H9 (cell line): Measurements from ENCODE around the gene NDUFA11. TPM values are rescaled to one million over a fixed set of nuclear protein-coding genes. Genes with fewer than 3 reads are reported as not detected.

Source experiments
- DNase-seq: peaks from one replicate; pipeline ENCODE4 v3.0.0-alpha.2; 2017
- H2AFZ ChIP-seq: one replicate; pipeline ENCODE4 v1.6.1; 2013; ENCODE audit warnings: mild to moderate bottlenecking, low read length, control low read depth, moderate library complexity
- H2AK5ac ChIP-seq: 2 replicates; pipeline ENCODE4 v1.6.1; 2013; ENCODE audit warnings: low read length, control low read depth, mixed read lengths; ENCODE audit not compliant: insufficient read length
- H2BK120ac ChIP-seq: one replicate; pipeline ENCODE4 v1.6.1; 2013; ENCODE audit warnings: low read depth, mild to moderate bottlenecking, low read length, control low read depth, inconsistent platforms; ENCODE audit not compliant: poor library complexity, severe bottlenecking
- H2BK12ac ChIP-seq: 2 replicates; pipeline ENCODE4 v1.6.1; 2013; ENCODE audit warnings: low read length, control low read depth, mixed read lengths, low read depth; ENCODE audit not compliant: insufficient read length
- H2BK15ac ChIP-seq: 2 replicates; pipeline ENCODE4 v1.6.1; 2013; ENCODE audit warnings: low read depth, low read length, control low read depth
- H2BK20ac ChIP-seq: one replicate; pipeline ENCODE4 v1.6.1; 2013; ENCODE audit warnings: low read depth, mild to moderate bottlenecking, low read length, control low read depth, inconsistent platforms; ENCODE audit not compliant: poor library complexity, severe bottlenecking
- H2BK5ac ChIP-seq: 2 replicates; pipeline ENCODE4 v1.6.1; 2013; ENCODE audit warnings: low read length, control low read depth, mixed read lengths; ENCODE audit not compliant: insufficient read length
- H3K14ac ChIP-seq: 2 replicates; pipeline ENCODE4 v1.6.1; 2013; ENCODE audit warnings: low read length, control low read depth; ENCODE audit not compliant: insufficient read depth
- H3K18ac ChIP-seq: 2 replicates; pipeline ENCODE4 v1.6.1; 2013; ENCODE audit warnings: low read depth, mild to moderate bottlenecking, mixed read lengths, low read length, control low read depth; ENCODE audit not compliant: insufficient read length
- H3K23ac ChIP-seq: 2 replicates; pipeline ENCODE4 v1.6.1; 2013; ENCODE audit warnings: low read length, control low read depth, mixed read lengths, low read depth; ENCODE audit not compliant: insufficient read length
- H3K23me2 ChIP-seq: 2 replicates; pipeline ENCODE4 v1.6.1; 2013; ENCODE audit warnings: low read depth, mild to moderate bottlenecking, mixed read lengths, low read length, control low read depth; ENCODE audit not compliant: insufficient read length, poor library complexity, severe bottlenecking
- H3K27ac ChIP-seq: 2 replicates; pipeline ENCODE4 v1.5.1; 2013; ENCODE audit warnings: low read length, control low read depth, mixed read lengths, low read depth; ENCODE audit not compliant: insufficient read length
- H3K27me3 ChIP-seq: 2 replicates; pipeline ENCODE4 v1.6.1; 2013; ENCODE audit warnings: low read length, control low read depth, inconsistent platforms; ENCODE audit not compliant: insufficient read depth
- H3K4ac ChIP-seq: 2 replicates; pipeline ENCODE4 v1.6.1; 2013; ENCODE audit warnings: low read depth, mild to moderate bottlenecking, control low read depth, inconsistent platforms, low read length, moderate library complexity
- H3K4me1 ChIP-seq: 2 replicates; pipeline ENCODE4 v1.6.1; 2013; ENCODE audit warnings: low read length, control low read depth, inconsistent platforms; ENCODE audit not compliant: insufficient read depth
- H3K4me2 ChIP-seq: 2 replicates; pipeline ENCODE4 v1.6.1; 2013; ENCODE audit warnings: low read length, control low read depth, mixed read lengths; ENCODE audit not compliant: insufficient read length, insufficient read depth
- H3K56ac ChIP-seq: 2 replicates; pipeline ENCODE4 v1.6.1; 2013; ENCODE audit warnings: low read depth, mild to moderate bottlenecking, mixed read lengths, low read length, control low read depth; ENCODE audit not compliant: insufficient read length
- H3K79me1 ChIP-seq: 2 replicates; pipeline ENCODE4 v1.6.1; 2013; ENCODE audit warnings: low read depth, mild to moderate bottlenecking, moderate library complexity, low read length, control low read depth, inconsistent platforms; ENCODE audit not compliant: insufficient read depth, poor library complexity, severe bottlenecking
- H3K79me2 ChIP-seq: 2 replicates; pipeline ENCODE4 v1.6.1; 2013; ENCODE audit warnings: low read length, control low read depth, inconsistent platforms; ENCODE audit not compliant: insufficient read depth
- H3K9ac ChIP-seq: 2 replicates; pipeline ENCODE4 v1.6.1; 2013; ENCODE audit warnings: low read length, control low read depth, mixed read lengths; ENCODE audit not compliant: insufficient read length; ENCODE audit errors: extremely low read depth
- H3K9me3 ChIP-seq: one replicate; pipeline ENCODE4 v1.6.1; 2013; ENCODE audit warnings: low read depth, low read length, inconsistent platforms; ENCODE audit not compliant: control insufficient read depth
- H3T11ph ChIP-seq: one replicate; pipeline ENCODE4 v1.6.1; 2013; ENCODE audit warnings: mild to moderate bottlenecking, low read length, control low read depth, inconsistent platforms
- H4K20me1 ChIP-seq: one replicate; pipeline ENCODE4 v1.6.1; 2013; ENCODE audit not compliant: control insufficient read depth, insufficient read length, insufficient read depth
- H4K5ac ChIP-seq: 2 replicates; pipeline ENCODE4 v1.6.1; 2013; ENCODE audit warnings: low read depth, mild to moderate bottlenecking, mixed read lengths, low read length, control low read depth; ENCODE audit not compliant: insufficient read length
- H4K8ac ChIP-seq: replicated peaks from 2 replicates; pipeline ENCODE4 v1.6.1; 2013; ENCODE audit warnings: low read length, control low read depth, mixed read lengths, low read depth; ENCODE audit not compliant: insufficient read length
- H4K91ac ChIP-seq: 2 replicates; pipeline ENCODE4 v1.6.1; 2013; ENCODE audit warnings: low read depth, mild to moderate bottlenecking, moderate library complexity, mixed read lengths, low read length, control low read depth; ENCODE audit not compliant: insufficient read length
- H3K27ac Mint-ChIP-seq, 3 experiments: 2 replicates in 2 of 3; 3 replicates in 1 of 3; pipeline ENCODE4 v1.8.0; 2020 to 2021; ENCODE audit warnings: mixed read lengths in 3 of 3, mild to moderate bottlenecking in 1 of 3, moderate library complexity in 1 of 3
- H3K27me3 Mint-ChIP-seq: 2 replicates; pipeline ENCODE4 v1.8.0; 2021; ENCODE audit warnings: low read depth, mild to moderate bottlenecking, moderate library complexity, mixed read lengths
- H3K36me3 Mint-ChIP-seq, 3 experiments: 2 replicates in 2 of 3; 3 replicates in 1 of 3; pipeline ENCODE4 v1.8.0; 2020 to 2021; ENCODE audit warnings: low read depth in 3 of 3, mixed read lengths in 3 of 3; ENCODE audit not compliant: insufficient read depth in 1 of 3
- H3K4me1 Mint-ChIP-seq, 2 experiments: 2 replicates each; pipeline ENCODE4 v1.8.0; 2020; ENCODE audit warnings: mixed read lengths in 2 of 2
- H3K4me3 Mint-ChIP-seq, 2 experiments: 2 replicates in 1 of 2; 3 replicates in 1 of 2; pipeline ENCODE4 v1.8.0; 2020 to 2021; ENCODE audit warnings: mild to moderate bottlenecking in 2 of 2, mixed read lengths in 2 of 2, moderate library complexity in 1 of 2
- H3K9me3 Mint-ChIP-seq, 2 experiments: 2 replicates in 1 of 2; 3 replicates in 1 of 2; pipeline ENCODE4 v1.8.0; 2020; ENCODE audit warnings: mild to moderate bottlenecking in 2 of 2, mixed read lengths in 2 of 2, moderate library complexity in 1 of 2
- CTCF ChIP-seq: fragments of 200-600 bp; sonication (generic); conservative IDR thresholded peaks from 3 replicates; pipeline ENCODE4 v1.8.0; 2021; ENCODE audit warnings: antibody characterized with exemption, mild to moderate bottlenecking
- WGBS: extraction: QIAGEN DNeasy Blood & Tissue Kit; methylation state at CpG from one replicate; pipeline ENCODE4 v1.1.7; 2013; ENCODE audit warnings: missing lambda C conversion rate, low lambda C conversion rate, mixed read lengths; ENCODE audit not compliant: insufficient read length; ENCODE audit errors: extremely low coverage; 5-methylcytosine and 5-hydroxymethylcytosine counted together
- total RNA-seq: library from RNA; stranded (reverse); gene quantifications from 2 replicates; pipeline ENCODE4 v1.2.1, GENCODE V29; 2021

NDUFA11 gene
- total RNA-seq, 1 experiment from 2014 or later, result 282 TPM

- no peak overlapping the region for H2BK12ac ChIP-seq
- Mint-ChIP-seq H3K36me3 (peaks cover 37 to 79% (median 72%) of the 10 kb centered on the region in 3 experiments), H3K4me3 (no peak overlapping the region), H3K9me3 (no peaks in the 10 kb centered on the region), H3K27ac (no peak overlapping the region), H3K27me3 (no peaks in the 10 kb centered on the region), H3K4me1 (no peaks in the 10 kb centered on the region)
- H3K56ac ChIP-seq, result no peak overlapping the region
- H2BK15ac ChIP-seq, result no peak overlapping the region
- no peak overlapping the region for H2BK120ac ChIP-seq
- no peak for TF ChIP-seq CTCF
- no peak overlapping the region for H3K23ac ChIP-seq
- H4K20me1 ChIP-seq, result peaks cover 3% of the 10 kb centered on the region
- H2BK20ac ChIP-seq, result no peak overlapping the region
- no peaks in the 10 kb centered on the region for H3K27me3 ChIP-seq
- no CpG with 5 or more reads among the region's 21 CpGs for WGBS
- H3K27ac ChIP-seq, result no peak overlapping the region
- no peaks in the 10 kb centered on the region for H3K79me2 ChIP-seq
- DNase-seq, result no peak
- H3K4me2 ChIP-seq, result no peak overlapping the region
- H4K8ac ChIP-seq, result no peak overlapping the region
- no peak overlapping the region for H3K9ac ChIP-seq
- no peaks in the 10 kb centered on the region for H3K4me1 ChIP-seq
- no peak overlapping the region for H3T11ph ChIP-seq
- no peaks in the 10 kb centered on the region for H3K9me3 ChIP-seq
- no peak overlapping the region for H2AK5ac ChIP-seq
- no peak overlapping the region for H4K91ac ChIP-seq
- no peak overlapping the region for H3K18ac ChIP-seq
- H4K5ac ChIP-seq, result no peak overlapping the region
- H3K23me2 ChIP-seq, result no peaks in the 10 kb centered on the region
- no peak overlapping the region for H2AFZ ChIP-seq
- no peak overlapping the region for H3K14ac ChIP-seq
- H3K4ac ChIP-seq, result no peak overlapping the region
- H2BK5ac ChIP-seq, result no peak overlapping the region
- H3K79me1 ChIP-seq, result no peaks in the 10 kb centered on the region
Measured at GRCh38 chr19:5921516-5922160, 18.0 kb upstream of the NDUFA11 start.
